Measurements from ENCODE around the gene YARS1. TPM values are rescaled to one million over a fixed set of nuclear protein-coding genes. Genes with fewer than 3 reads are reported as not detected.

Gene YARS1
- polyA plus RNA-seq, 1 donor from 2014 or later: 49.4 TPM

GRCh38 chr1:32754317-32755097 is 62.7 kb downstream of the YARS1 start:
- H3K27me3 ChIP-seq (ENCODE audit: insufficient read depth, low read depth, low read length): no peaks in the 10 kb centered on the region
- H3K9ac ChIP-seq (ENCODE audit: low read length): peak overlapping the region; percentile 75
- H3K36me3 ChIP-seq (ENCODE audit: insufficient read depth, low read length): no peaks in the 10 kb centered on the region
- no peaks in the 10 kb centered on the region for H4K20me1 ChIP-seq (ENCODE audit: insufficient read depth)
- no peaks in the 10 kb centered on the region for H3F3A ChIP-seq (ENCODE audit: insufficient read depth, low read length, poor library complexity, severe bottlenecking)
- H3K4me3 ChIP-seq (ENCODE audit: low read length): peak overlapping the region; percentile 78
- H3K4me2 ChIP-seq (ENCODE audit: low read length): peak overlapping the region; percentile 94
- no peak for TF ChIP-seq CTCF (IDR thresholded peaks at IDR 0.05; ENCODE audit: poor library complexity, severe bottlenecking)
- TF ChIP-seq RAD21 (conservative IDR thresholded peaks at IDR 0.05): peak; percentile 32
- peak; percentile 50 for TF ChIP-seq TAF1 (IDR thresholded peaks at IDR 0.05; ENCODE audit: low read depth)
- TF ChIP-seq MXI1 (conservative IDR thresholded peaks at IDR 0.05; ENCODE audit: poor library complexity, severe bottlenecking): peak; percentile 83
- peak; percentile 59 for TF ChIP-seq POLR2AphosphoS5 (IDR thresholded peaks at IDR 0.05)
- peak; percentile 33 for TF ChIP-seq SMC3 (conservative IDR thresholded peaks at IDR 0.05; ENCODE audit: poor library complexity)
- TF ChIP-seq EP300 (conservative IDR thresholded peaks at IDR 0.05; ENCODE audit: poor library complexity, severe bottlenecking): no peak
- TF ChIP-seq REST (IDR thresholded peaks at IDR 0.05; ENCODE audit: borderline replicate concordance): peak; percentile 89
- TF ChIP-seq EZH2 (IDR thresholded peaks at IDR 0.05; ENCODE audit: borderline replicate concordance, insufficient read depth, low read length, poor library complexity, severe bottlenecking): no peak
- H2AFZ ChIP-seq (ENCODE audit: low read depth, low read length): peak overlapping the region; percentile 27
- no peaks in the 10 kb centered on the region for H3K9me3 ChIP-seq (ENCODE audit: low read length)
- peaks cover 6% of the 10 kb centered on the region for H3K79me2 ChIP-seq (replicated peaks; ENCODE audit: insufficient read depth, low read length)
- no peaks in the 10 kb centered on the region for H3K9me2 ChIP-seq (ENCODE audit: insufficient read depth, low read length)
- peak overlapping the region; percentile 71 for H3K27ac ChIP-seq (ENCODE audit: low read length)

- peak; percentile 64 for TF ChIP-seq POLR2AphosphoS5 (IDR thresholded peaks at IDR 0.05)
- TF ChIP-seq REST (IDR thresholded peaks at IDR 0.05; ENCODE audit: borderline replicate concordance): no peak
- Histone ChIP-seq H2AFZ (ENCODE audit: low read depth, low read length) (peak overlapping the region; percentile 27), H3K4me2 (ENCODE audit: low read length) (peak overlapping the region; percentile 94), H4K20me1 (ENCODE audit: insufficient read depth) (no peaks in the 10 kb centered on the region), H3K9me3 (ENCODE audit: low read length) (no peaks in the 10 kb centered on the region), H3K27me3 (ENCODE audit: insufficient read depth, low read depth, low read length) (no peaks in the 10 kb centered on the region), H3K27ac (ENCODE audit: low read length) (peak overlapping the region; percentile 71), H3K4me3 (ENCODE audit: low read length) (peak overlapping the region; percentile 78), H3K79me2 (replicated peaks; ENCODE audit: insufficient read depth, low read length) (peaks cover 6% of the 10 kb centered on the region), H3K9ac (ENCODE audit: low read length) (peak overlapping the region; percentile 75), H3F3A (ENCODE audit: insufficient read depth, low read length, poor library complexity, severe bottlenecking) (no peaks in the 10 kb centered on the region), H3K36me3 (ENCODE audit: insufficient read depth, low read length) (no peaks in the 10 kb centered on the region), H3K9me2 (ENCODE audit: insufficient read depth, low read length) (no peaks in the 10 kb centered on the region)
These were observed 63.4 kb downstream of the YARS1 start for GRCh38 chr1:32753532-32754316.

All from neural cell (in vitro differentiated cells).